ENCODE measurements around the gene SLC22A1.
"Not testable (repeated sequence)": the region's sequence is repeated elsewhere in the genome, so short reads cannot be mapped to it uniquely, and the experiment has no call there.

The SLC22A1 gene

DNA sequence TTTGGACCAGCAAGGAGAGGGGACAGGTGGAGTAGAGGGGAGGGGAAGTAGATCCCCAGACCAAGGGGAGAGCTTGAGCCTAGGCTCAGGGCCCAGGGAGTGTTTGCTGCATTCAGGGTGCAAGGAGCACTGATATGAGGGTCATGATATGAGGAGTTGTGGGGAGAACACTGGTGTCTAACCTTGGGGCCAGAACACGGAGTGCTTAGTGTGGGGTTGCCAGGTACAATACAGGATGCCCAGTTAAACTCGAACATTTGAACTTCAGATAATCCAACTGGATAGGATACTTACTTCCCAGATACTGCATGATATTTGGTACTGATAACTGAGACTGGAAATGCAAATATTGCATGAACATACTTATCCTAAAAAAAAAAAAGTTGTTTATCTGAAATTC is 2.4 kb downstream of the SLC22A1 start:
- Mint-ChIP-seq H3K4me1 (ENCODE audit: low read depth) (no peaks in the 10 kb centered on the region), H3K4me3 (no peak overlapping the region), H3K36me3 (ENCODE audit: low read depth) (peaks cover 8% of the 10 kb centered on the region), H3K27me3 (no peaks in the 10 kb centered on the region), H3K9me3 (no peaks in the 10 kb centered on the region), H3K27ac (no peak overlapping the region)
- no peak for DNase-seq

DNA sequence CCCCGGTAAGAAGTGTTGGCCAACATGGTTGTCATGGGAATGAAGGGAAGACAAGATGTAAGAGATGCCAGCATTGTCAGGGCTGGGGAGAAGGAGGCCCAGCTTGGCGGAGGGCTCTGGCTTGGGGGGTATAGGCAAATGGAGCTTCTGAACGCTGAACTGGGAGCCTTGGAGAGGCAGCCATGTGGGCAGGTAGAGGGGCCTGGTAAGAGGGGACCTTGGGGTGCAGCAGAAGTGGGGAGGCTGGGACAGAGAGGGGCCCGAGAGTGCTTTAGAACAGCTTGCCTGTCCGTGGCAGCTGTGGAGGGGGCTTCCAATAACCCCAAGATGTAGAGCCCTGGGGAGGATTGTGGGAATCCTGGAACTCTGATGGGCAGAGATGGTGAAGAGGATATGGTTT is 3.0 kb downstream of the SLC22A1 start:
- Mint-ChIP-seq H3K36me3 (ENCODE audit: low read depth) (peaks cover 2% of the 10 kb centered on the region), H3K27ac (no peak overlapping the region), H3K4me3 (no peak overlapping the region), H3K27me3 (no peaks in the 10 kb centered on the region), H3K9me3 (no peaks in the 10 kb centered on the region), H3K4me1 (ENCODE audit: low read depth) (peaks cover 5% of the 10 kb centered on the region)
- DNase-seq = no peak

DNA sequence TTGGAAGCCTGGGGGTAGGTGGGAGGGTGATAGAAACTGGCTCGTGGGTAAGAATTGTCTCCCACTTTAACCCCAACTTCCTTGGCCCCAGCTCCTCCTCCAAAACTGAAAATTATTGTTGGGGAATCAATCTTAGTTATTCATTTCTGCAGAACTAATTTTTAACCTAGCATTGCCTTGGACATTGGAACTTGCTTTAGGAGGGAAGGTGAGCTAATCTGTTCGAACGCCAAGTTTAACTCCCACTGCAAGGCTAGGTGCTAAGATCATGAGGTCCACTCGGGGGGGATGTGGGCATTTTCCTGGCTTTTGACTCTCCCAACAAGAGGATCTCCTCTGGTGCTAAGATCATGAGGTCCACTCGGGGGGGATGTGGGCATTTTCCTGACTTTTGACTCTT is 3.5 kb downstream of the SLC22A1 start:
- not testable (repeated sequence) for H3K9me3 Mint-ChIP-seq; H3K27me3 Mint-ChIP-seq; H3K4me1 Mint-ChIP-seq (ENCODE audit: low read depth); DNase-seq; H3K27ac Mint-ChIP-seq; H3K36me3 Mint-ChIP-seq (ENCODE audit: low read depth); H3K4me3 Mint-ChIP-seq

GRCh38 chr6:160127270-160128124 is 5.9 kb downstream of the SLC22A1 start:
- Mint-ChIP-seq H3K4me3 (no peak overlapping the region), H3K27ac (no peak overlapping the region), H3K4me1 (ENCODE audit: low read depth) (peaks cover 11% of the 10 kb centered on the region)

GRCh38 chr6:160128125-160128683 is 6.6 kb downstream of the SLC22A1 start:
- Mint-ChIP-seq H3K4me1 (ENCODE audit: low read depth) (peaks cover 11% of the 10 kb centered on the region), H3K9me3 (no peaks in the 10 kb centered on the region), H3K27me3 (no peaks in the 10 kb centered on the region), H3K27ac (no peak overlapping the region), H3K4me3 (no peak overlapping the region), H3K36me3 (ENCODE audit: low read depth) (peaks cover under 1% of the 10 kb centered on the region)
- no peak for DNase-seq

More at GRCh38 chr6:160127270-160128124, 5.9 kb downstream of the SLC22A1 start:
- Mint-ChIP-seq H3K36me3 (ENCODE audit: low read depth) (no peaks in the 10 kb centered on the region), H3K9me3 (no peaks in the 10 kb centered on the region), H3K27me3 (no peaks in the 10 kb centered on the region)
- DNase-seq = no peak

DNA sequence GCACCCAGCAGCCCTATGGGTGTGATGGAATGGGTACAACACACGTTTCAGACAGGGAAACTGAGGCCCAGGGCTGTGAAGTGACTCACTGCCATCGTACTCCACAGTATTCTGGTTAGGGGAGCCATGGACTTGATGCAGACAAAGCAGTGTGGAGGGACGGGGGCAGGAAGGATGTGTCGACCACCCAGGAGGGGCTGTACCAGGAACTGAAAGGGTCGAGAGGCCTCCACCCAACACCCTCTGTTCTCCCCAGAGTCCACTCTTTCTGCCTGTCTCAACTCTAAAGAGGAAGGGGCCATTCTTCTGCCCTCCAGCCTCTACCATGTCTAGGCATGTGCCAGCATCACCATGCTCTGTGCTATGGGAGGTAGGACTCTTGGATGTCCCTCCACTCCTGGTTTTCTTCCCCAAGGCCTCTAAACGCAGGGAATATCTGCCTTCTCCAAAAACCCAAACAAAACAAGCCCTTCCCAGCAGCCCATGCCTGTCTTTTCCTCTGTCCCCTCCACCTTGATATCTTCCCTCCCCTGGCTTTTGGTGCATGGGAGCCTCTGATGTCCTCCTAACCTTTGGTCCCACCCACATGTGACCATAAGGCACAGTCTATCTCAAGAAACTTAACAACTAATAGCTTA is 7.4 kb downstream of the SLC22A1 start:
- H3K9me3 Mint-ChIP-seq = no peaks in the 10 kb centered on the region
- peaks cover 13% of the 10 kb centered on the region for H3K4me1 Mint-ChIP-seq (ENCODE audit: low read depth)
- no peak overlapping the region for H3K4me3 Mint-ChIP-seq
- H3K36me3 Mint-ChIP-seq (ENCODE audit: low read depth) = peaks cover 2% of the 10 kb centered on the region
- no peaks in the 10 kb centered on the region for H3K27me3 Mint-ChIP-seq
- no peak for DNase-seq
- no peak overlapping the region for H3K27ac Mint-ChIP-seq

- Mint-ChIP-seq H3K9me3 (no peaks in the 10 kb centered on the region), H3K4me3 (no peak overlapping the region), H3K36me3 (ENCODE audit: low read depth) (peaks cover 2% of the 10 kb centered on the region), H3K4me1 (ENCODE audit: low read depth) (peaks cover 13% of the 10 kb centered on the region), H3K27me3 (no peaks in the 10 kb centered on the region), H3K27ac (no peak overlapping the region)
- no peak for DNase-seq
Measured at GRCh38 chr6:160129881-160130615, 8.4 kb downstream of the SLC22A1 start.

- Mint-ChIP-seq H3K36me3 (ENCODE audit: low read depth) (peaks cover 2% of the 10 kb centered on the region), H3K27me3 (no peaks in the 10 kb centered on the region), H3K4me3 (no peak overlapping the region), H3K27ac (no peak overlapping the region), H3K9me3 (no peaks in the 10 kb centered on the region), H3K4me1 (ENCODE audit: low read depth) (peaks cover 13% of the 10 kb centered on the region)
- no peak for DNase-seq
Measured at GRCh38 chr6:160130729-160131484, 9.3 kb downstream of the SLC22A1 start.

GRCh38 chr6:160131636-160132296 is 10.2 kb downstream of the SLC22A1 start:
- DNase-seq = no peak
- peaks cover 13% of the 10 kb centered on the region for H3K4me1 Mint-ChIP-seq (ENCODE audit: low read depth)
- no peak overlapping the region for H3K27ac Mint-ChIP-seq
- H3K27me3 Mint-ChIP-seq = no peaks in the 10 kb centered on the region
- H3K9me3 Mint-ChIP-seq = no peaks in the 10 kb centered on the region
- peaks cover 2% of the 10 kb centered on the region for H3K36me3 Mint-ChIP-seq (ENCODE audit: low read depth)
- no peak overlapping the region for H3K4me3 Mint-ChIP-seq

DNA sequence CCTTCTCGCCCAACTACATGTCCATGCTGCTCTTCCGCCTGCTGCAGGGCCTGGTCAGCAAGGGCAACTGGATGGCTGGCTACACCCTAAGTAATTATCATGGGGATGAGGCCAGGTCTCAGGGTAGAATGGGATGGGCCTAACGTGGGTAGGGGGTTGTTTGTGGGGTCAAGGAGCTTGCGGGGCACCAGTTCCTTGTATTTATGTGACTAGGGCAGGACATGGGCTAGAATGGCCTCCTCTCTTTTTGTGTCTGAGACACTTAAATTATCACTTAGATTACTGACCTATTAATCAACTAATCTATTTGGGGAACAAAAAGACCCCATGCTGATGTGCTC is 10.7 kb downstream of the SLC22A1 start:
- no peak for DNase-seq
- Mint-ChIP-seq H3K27me3 (no peaks in the 10 kb centered on the region), H3K4me1 (ENCODE audit: low read depth) (peaks cover 13% of the 10 kb centered on the region), H3K4me3 (no peak overlapping the region), H3K9me3 (no peaks in the 10 kb centered on the region), H3K36me3 (ENCODE audit: low read depth) (peaks cover 2% of the 10 kb centered on the region), H3K27ac (no peak overlapping the region)

GRCh38 chr6:160132776-160133338 is 11.2 kb downstream of the SLC22A1 start:
- no peaks in the 10 kb centered on the region for H3K9me3 Mint-ChIP-seq
- no peaks in the 10 kb centered on the region for H3K27me3 Mint-ChIP-seq
- DNase-seq = no peak
- H3K4me1 Mint-ChIP-seq (ENCODE audit: low read depth) = peaks cover 14% of the 10 kb centered on the region
- H3K27ac Mint-ChIP-seq = peak overlapping the region; percentile 68
- H3K36me3 Mint-ChIP-seq (ENCODE audit: low read depth) = peaks cover 2% of the 10 kb centered on the region
- H3K4me3 Mint-ChIP-seq = no peak overlapping the region

DNA sequence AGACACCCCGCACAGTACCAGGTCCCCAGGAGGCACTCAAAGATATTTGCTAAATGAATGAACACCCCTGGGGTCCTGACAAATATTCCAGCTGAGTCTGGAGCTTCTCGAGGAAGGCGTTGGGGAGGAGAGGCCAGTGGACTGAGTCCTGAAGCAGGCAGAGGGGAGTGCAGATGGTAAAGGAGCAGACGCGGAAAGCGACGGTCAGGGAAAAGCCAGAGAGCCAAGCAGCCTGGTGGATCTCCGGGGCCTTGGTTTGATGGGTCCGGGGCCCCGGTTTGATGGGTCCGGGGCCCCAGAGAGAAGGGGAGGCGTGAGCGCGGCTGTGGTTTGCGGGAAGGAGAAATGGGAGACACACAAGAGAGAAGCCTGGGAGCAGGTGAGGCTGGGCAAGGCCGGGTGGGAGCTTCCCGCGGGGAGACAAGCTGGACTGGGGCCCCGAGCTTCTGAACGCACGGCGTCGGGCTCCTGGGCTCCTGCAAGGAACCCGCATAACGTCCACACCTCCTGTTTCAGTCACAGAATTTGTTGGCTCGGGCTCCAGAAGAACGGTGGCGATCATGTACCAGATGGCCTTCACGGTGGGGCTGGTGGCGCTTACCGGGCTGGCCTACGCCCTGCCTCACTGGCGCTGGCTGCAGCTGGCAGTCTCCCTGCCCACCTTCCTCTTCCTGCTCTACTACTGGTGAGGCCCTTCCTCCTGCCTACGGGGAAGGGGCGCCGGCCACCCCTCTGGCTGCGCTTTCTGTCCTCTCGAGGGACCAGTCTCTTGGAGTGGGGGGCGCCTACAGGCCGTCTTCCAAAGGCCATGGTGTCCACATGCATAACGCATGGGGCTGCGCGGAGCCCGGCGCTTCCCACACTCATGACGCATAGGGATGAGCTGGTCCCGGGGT is 12.1 kb downstream of the SLC22A1 start:
- Mint-ChIP-seq H3K27ac (peak overlapping the region; percentile 76), H3K4me3 (no peak overlapping the region), H3K27me3 (no peaks in the 10 kb centered on the region), H3K9me3 (no peaks in the 10 kb centered on the region), H3K36me3 (ENCODE audit: low read depth) (peaks cover 2% of the 10 kb centered on the region), H3K4me1 (ENCODE audit: low read depth) (peaks cover 22% of the 10 kb centered on the region)
- DNase-seq = no peak

DNA sequence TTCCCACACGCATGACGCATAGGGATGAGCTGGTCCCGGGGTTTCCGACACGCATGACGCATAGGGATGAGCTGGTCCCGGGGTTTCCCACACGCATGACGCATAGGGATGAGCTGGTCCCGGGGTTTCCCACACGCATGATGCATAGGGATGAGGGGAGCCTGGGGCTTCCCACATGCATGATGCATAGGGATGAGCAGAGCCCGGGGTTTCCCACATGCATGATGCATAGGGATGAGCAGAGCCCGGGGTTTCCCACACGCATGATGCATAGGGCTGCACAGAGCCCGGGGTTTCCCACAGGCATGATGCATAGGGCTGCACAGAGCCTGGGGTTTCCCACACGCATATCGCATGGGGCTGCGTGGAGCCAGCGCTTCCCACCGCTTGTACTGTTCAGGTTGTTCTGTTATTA is 12.7 kb downstream of the SLC22A1 start:
- H3K9me3 Mint-ChIP-seq; H3K4me3 Mint-ChIP-seq; H3K36me3 Mint-ChIP-seq (ENCODE audit: low read depth); H3K27me3 Mint-ChIP-seq; DNase-seq: not testable (repeated sequence)
- Mint-ChIP-seq H3K27ac (peak overlapping the region; percentile 76), H3K4me1 (ENCODE audit: low read depth) (peaks cover 25% of the 10 kb centered on the region)

Data from activated T-cell treated with anti-CD3 and anti-CD28 coated beads, Interleukin-2, amount 50 U/mL, for 24 hours (primary cell).